NCI-H345 (cell line): Measurements from ENCODE around the gene SLC38A8.

ENCODE experiments used
- DNase-seq: peaks from one replicate; lab custom pipeline; 2025; lab: John Stamatoyannopoulos, UW

SLC38A8 gene

GRCh38 chr16:83969771-83970429 is 72.7 kb downstream of the SLC38A8 start:
- no peak for DNase-seq

- DNase-seq = no peak
These were observed 73.5 kb downstream of the SLC38A8 start for GRCh38 chr16:83968891-83969649.

- no peak for DNase-seq
These were observed 74.2 kb downstream of the SLC38A8 start for GRCh38 chr16:83968306-83968851.

GRCh38 chr16:83967838-83968305 is 74.7 kb downstream of the SLC38A8 start, which contains the start of gene NECAB2:
Gene NECAB2 (plus strand): TSS chr16:83968244. CDS start chr16:83968649, 405 bp downstream.
- DNase-seq = peak; percentile 13

GRCh38 chr16:83967091-83967490 is 75.5 kb downstream of the SLC38A8 start:
- DNase-seq = no peak

- DNase-seq = no peak
These were observed 76.4 kb downstream of the SLC38A8 start for GRCh38 chr16:83966153-83966696.

- DNase-seq = no peak
These were observed 77.0 kb downstream of the SLC38A8 start for GRCh38 chr16:83965444-83966152.

GRCh38 chr16:83964684-83965443 is 77.7 kb downstream of the SLC38A8 start:
- no peak for DNase-seq

- DNase-seq = no peak
These were observed 79.1 kb downstream of the SLC38A8 start for GRCh38 chr16:83963277-83964119.

- no peak for DNase-seq
These were observed 81.0 kb downstream of the SLC38A8 start for GRCh38 chr16:83961591-83961990.

- DNase-seq = no peak
These were observed 81.9 kb downstream of the SLC38A8 start for GRCh38 chr16:83960521-83961249.
